Activated naive CD4-positive, alpha-beta T cell treated with anti-CD3 and anti-CD28 coated beads for 36 hours (primary cell): ENCODE results near the gene ENDOV. TPM values are rescaled to one million over a fixed set of nuclear protein-coding genes. Genes with fewer than 3 reads are reported as not detected.

ENCODE experiments used
- CTCF ChIA-PET: fragments of 350-600 bp; sonication (Branson Sonifier 250); formaldehyde crosslinking; loops from one replicate; lab custom pipeline; 2021; ENCODE audit warnings: antibody characterized with exemption; lab: Charles Lee
- DNase-seq: peaks from one replicate; pipeline ENCODE4 v3.0.0-alpha.2; 2020
- H3K27ac Mint-ChIP-seq: one replicate; pipeline ENCODE4 v1.8.0; 2021; ENCODE audit warnings: mild to moderate bottlenecking, mixed read lengths
- H3K27me3 Mint-ChIP-seq: one replicate; pipeline ENCODE4 v1.8.0; 2021; ENCODE audit warnings: low read depth, mixed read lengths
- H3K36me3 Mint-ChIP-seq: one replicate; pipeline ENCODE4 v1.8.0; 2021; ENCODE audit warnings: low read depth, mixed read lengths
- H3K4me1 Mint-ChIP-seq: one replicate; pipeline ENCODE4 v1.8.0; 2021; ENCODE audit warnings: low read depth, mixed read lengths
- H3K4me3 Mint-ChIP-seq: one replicate; pipeline ENCODE4 v1.8.0; 2021; ENCODE audit warnings: mild to moderate bottlenecking, moderate library complexity, mixed read lengths
- H3K9me3 Mint-ChIP-seq: one replicate; pipeline ENCODE4 v1.8.0; 2021; ENCODE audit warnings: mixed read lengths
- intact Hi-C: fragments of 100-400 bp; cut with micrococcal nuclease; formaldehyde crosslinking; loops from one replicate; pipeline ENCODE4 v1.15.1; 2023
- total RNA-seq, 2 experiments: library from RNA; stranded (reverse); gene quantifications; one replicate each; pipeline ENCODE4 v1.2.3, GENCODE V29; 2021

The ENDOV gene
- total RNA-seq, 2 experiments from 2014 or later, result 9.0 to 11.7 TPM

DNA sequence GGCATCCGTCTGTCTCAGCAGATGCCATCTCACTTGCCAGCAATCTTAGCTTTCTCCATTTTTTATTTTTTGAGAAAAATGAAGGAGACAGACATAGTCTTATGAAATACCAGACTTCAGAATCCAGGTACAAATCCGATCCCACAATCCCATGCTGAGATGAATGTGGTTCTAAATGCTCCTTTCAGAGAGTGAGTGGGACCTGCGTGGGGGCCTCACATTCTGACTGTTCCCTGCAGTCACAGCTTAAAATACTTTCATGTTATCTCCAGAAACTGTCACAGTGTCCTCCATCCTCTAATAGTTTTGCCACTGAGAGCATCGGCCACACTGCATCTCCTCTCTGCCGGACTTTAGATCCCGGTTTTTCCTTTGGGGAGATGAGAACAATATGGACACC, 34.9 kb upstream of the ENDOV start:
- Mint-ChIP-seq H3K4me3 (no peak overlapping the region), H3K27me3 (no peaks in the 10 kb centered on the region), H3K4me1 (no peaks in the 10 kb centered on the region), H3K36me3 (peaks cover 59% of the 10 kb centered on the region), H3K27ac (no peak overlapping the region), H3K9me3 (no peaks in the 10 kb centered on the region)
- CTCF ChIA-PET, result no interaction called here
- no peak for DNase-seq
- intact Hi-C loops, result no loop called here

DNA sequence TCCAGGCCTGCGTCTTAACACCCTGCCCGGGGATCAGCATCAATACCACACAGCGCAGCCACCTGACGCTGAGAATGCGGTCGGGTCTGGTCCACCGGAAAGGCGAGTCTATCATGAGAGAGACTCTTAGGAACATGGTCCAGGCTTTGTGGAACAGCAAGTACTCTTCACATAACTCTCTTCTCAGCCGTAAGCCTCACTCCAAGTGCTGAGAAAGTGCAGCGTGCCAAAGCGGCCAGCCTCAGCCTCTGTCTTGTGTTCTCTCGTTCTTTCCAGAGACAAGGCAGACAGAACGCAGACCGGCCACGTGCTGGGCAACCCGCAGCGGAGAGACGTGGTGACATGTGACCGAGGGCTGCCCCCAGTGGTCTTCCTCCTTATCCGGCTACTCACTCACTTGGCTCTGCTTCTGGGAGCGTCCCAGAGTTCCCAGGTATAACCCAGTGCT, 34.4 kb upstream of the ENDOV start:
- CTCF ChIA-PET, result no interaction called here
- Mint-ChIP-seq H3K4me3 (no peak overlapping the region), H3K9me3 (no peaks in the 10 kb centered on the region), H3K27me3 (no peaks in the 10 kb centered on the region), H3K27ac (no peak overlapping the region), H3K36me3 (peaks cover 63% of the 10 kb centered on the region), H3K4me1 (no peaks in the 10 kb centered on the region)
- no peak for DNase-seq
- intact Hi-C loops, result no loop called here

DNA sequence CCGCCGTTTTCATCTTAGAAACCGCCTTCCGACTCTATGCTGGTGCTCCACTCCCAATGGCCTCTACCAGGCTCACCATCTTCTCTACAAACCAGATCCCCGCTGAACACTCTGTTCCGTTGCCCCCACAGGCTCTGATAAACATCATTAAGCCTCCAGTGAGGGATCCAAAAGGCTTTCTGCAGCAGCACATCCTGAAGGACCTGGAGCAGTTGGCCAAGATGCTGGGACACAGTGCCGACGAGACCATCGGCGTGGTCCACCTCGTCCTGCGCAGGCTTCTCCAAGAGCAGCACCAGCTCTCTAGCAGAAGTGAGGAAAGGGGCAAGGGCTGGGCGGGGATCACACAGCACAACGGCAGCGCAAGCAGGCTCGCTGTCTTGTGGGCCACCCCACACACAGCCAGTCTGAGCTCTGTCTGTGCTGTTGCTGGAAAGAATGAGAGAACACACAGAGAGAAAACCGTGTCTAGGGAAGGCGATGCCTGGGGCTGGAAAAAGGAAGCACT, 33.5 kb upstream of the ENDOV start:
- no peak overlapping the region for H3K4me3 Mint-ChIP-seq
- H3K4me1 Mint-ChIP-seq, result no peaks in the 10 kb centered on the region
- DNase-seq, result no peak
- H3K27me3 Mint-ChIP-seq, result no peaks in the 10 kb centered on the region
- intact Hi-C loops, result no loop called here
- CTCF ChIA-PET, result no interaction called here
- no peak overlapping the region for H3K27ac Mint-ChIP-seq
- H3K9me3 Mint-ChIP-seq, result no peaks in the 10 kb centered on the region
- H3K36me3 Mint-ChIP-seq, result peaks cover 60% of the 10 kb centered on the region

DNA sequence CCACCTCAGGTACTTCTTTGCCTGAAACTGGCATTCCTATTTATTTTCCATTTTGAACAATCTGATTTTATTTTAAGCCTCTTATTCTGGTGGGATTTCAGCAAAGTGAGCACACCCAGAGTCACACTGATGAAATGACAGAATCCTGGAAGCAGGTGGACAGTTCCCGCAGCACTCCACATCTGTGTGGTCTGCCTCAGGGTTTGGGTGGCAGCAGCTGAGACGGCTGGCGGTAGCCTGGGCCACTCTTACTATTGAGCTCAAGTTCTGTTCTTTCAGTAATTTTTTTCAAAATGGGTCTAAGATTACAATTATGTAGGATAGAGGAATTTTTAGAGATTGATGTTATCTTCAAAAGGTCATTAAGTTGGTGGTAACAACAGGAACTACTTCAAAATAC, 32.5 kb upstream of the ENDOV start:
- no peak for DNase-seq
- Mint-ChIP-seq H3K36me3 (peaks cover 60% of the 10 kb centered on the region), H3K27me3 (no peaks in the 10 kb centered on the region), H3K27ac (no peak overlapping the region), H3K4me1 (no peaks in the 10 kb centered on the region), H3K9me3 (no peaks in the 10 kb centered on the region), H3K4me3 (no peak overlapping the region)
- CTCF ChIA-PET, result no interaction called here
- intact Hi-C loops, result no loop called here

DNA sequence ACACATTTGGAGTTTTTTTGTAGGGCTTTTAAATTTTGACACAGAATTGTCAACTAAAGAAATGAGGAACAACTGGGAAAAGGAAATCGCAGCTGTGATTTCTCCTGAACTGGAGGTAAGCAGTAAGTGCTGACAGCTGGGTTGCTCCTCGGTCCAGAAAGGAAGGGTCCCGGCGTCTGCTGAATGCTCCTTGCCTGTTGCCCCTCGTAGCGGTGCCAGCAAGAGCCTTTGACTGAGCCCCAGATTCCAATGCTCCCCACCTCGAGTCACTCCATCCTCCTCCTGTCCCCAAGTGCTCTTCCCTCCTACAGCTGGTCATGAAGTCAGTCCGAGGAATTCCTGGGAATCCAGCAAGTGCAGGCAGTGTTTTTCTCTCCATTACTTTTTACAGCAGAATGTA, 32.0 kb upstream of the ENDOV start:
- Mint-ChIP-seq H3K27ac (no peak overlapping the region), H3K9me3 (no peaks in the 10 kb centered on the region), H3K36me3 (peaks cover 60% of the 10 kb centered on the region), H3K4me3 (no peak overlapping the region), H3K27me3 (no peaks in the 10 kb centered on the region), H3K4me1 (no peaks in the 10 kb centered on the region)
- DNase-seq, result no peak
- intact Hi-C loops, result no loop called here
- CTCF ChIA-PET, result no interaction called here

DNA sequence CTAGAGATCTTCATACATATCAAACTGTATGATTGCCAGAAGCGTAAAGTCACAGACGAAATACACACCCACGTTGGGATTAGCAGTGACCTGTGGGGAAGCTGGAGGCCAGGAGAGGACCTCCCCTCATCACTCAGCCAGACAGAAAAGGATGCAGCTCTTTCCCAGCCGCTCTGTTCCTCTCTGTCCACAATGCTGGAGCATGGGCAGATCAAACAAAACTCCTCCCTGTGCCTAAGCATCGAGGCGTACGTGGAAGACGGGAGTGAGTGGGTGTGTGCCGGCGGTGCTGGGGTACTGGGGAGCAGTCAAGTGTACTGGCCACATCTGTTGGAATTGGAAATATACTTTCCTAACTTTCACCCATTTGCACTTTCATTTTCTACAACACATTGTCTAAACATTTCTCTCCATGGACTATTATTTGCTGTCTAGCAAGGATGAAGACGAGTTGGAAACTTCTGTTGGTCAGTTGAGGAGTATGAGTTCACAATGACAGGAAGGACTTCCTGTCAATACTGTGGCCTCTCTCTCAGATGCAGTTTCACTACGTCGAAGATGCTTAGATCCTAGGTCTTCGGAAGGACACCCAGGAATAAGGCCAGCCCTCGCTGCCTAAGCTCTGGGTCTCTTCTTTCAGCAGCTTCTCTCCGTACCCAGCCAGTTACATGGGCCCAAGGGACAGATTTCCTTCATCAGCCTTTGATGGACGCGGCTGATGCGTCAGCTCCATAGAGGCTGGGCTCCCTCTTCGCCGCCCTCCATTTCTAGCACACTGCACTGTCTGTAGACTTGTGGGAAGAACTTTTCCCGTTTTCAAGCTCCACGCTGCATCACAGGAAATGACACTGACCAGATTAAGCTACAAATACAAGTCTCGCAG, 30.6 kb upstream of the ENDOV start:
- Mint-ChIP-seq H3K27ac (peak overlapping the region; percentile 61), H3K36me3 (peaks cover 64% of the 10 kb centered on the region), H3K4me1 (no peaks in the 10 kb centered on the region), H3K4me3 (no peak overlapping the region), H3K27me3 (no peaks in the 10 kb centered on the region), H3K9me3 (no peaks in the 10 kb centered on the region)
- intact Hi-C loops, result no loop called here
- CTCF ChIA-PET, result interaction anchor here (1.2 kb wide), 1 partner anchor 189 kb away, joined by 3 read pairs; no protein-coding TSS in a partner anchor
- DNase-seq, result no peak

DNA sequence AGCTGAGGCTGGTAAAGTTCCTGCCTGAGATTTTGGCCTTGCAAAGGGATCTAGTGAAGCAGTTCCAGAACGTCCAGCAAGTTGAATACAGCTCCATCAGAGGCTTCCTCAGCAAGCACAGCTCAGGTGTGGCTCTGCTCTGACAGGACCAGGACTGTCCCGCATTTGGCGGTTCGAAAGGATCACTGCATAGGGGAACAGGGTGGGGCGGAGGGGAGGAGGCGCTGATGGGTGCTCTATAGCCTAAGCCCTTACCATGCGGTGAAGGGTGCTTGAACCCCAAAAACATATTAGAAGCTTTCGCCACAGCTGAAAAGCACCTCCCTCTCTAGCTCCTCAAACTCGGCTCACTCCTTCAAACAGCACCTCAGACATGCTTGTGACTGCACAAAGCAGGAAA, 29.9 kb upstream of the ENDOV start:
- Mint-ChIP-seq H3K4me3 (no peak overlapping the region), H3K9me3 (no peaks in the 10 kb centered on the region), H3K36me3 (peaks cover 65% of the 10 kb centered on the region), H3K4me1 (no peaks in the 10 kb centered on the region), H3K27me3 (no peaks in the 10 kb centered on the region), H3K27ac (no peak overlapping the region)
- CTCF ChIA-PET, result interaction anchor here (1.2 kb wide), 1 partner anchor 190 kb away, joined by 3 read pairs; no protein-coding TSS in a partner anchor
- intact Hi-C loops, result no loop called here
- DNase-seq, result no peak

DNA sequence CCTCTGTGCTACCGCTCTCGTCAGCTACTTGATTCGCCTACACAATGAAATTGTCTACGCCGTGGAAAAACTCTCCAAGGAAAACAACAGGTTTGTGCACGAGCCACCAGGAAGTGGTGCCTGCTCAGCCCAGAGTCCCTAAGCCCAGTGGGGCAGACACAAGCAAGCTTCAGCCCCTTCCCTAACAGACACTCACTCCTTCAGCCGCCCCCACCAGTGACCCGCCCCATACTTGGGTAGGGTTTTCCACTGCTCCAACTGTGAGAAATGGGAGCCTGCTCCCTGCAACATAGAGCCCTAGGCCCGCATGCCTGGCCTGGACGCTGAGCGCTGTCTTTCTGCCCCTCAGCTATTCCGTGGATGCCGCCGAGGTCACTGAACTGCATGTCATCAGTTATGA, 28.6 kb upstream of the ENDOV start:
- no peaks in the 10 kb centered on the region for H3K27me3 Mint-ChIP-seq
- no peak for DNase-seq
- H3K27ac Mint-ChIP-seq, result no peak overlapping the region
- CTCF ChIA-PET, result no interaction called here
- H3K36me3 Mint-ChIP-seq, result peaks cover 61% of the 10 kb centered on the region
- H3K4me1 Mint-ChIP-seq, result no peaks in the 10 kb centered on the region
- intact Hi-C loops, result no loop called here
- no peak overlapping the region for H3K4me3 Mint-ChIP-seq
- no peaks in the 10 kb centered on the region for H3K9me3 Mint-ChIP-seq

DNA sequence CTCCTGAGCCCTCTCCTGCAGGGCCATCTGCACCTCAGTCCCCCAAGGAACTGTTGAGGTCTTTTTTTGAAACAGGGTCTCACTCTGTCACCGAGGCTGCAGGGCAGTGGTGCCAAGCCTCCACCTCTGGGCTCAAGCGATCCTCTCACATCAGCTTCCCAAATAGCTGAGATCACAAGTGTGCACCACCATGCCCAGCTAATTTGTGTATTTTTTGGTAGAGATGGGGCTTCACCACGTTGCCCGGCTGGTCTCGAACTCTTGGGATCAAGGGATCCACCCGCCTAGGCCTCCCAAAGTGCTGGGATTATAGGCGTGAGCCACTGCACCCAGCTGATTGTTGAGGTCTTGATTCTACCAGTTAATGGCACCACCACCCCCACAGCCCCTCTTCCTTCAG, 27.9 kb upstream of the ENDOV start:
- Mint-ChIP-seq H3K27me3 (no peaks in the 10 kb centered on the region), H3K4me3 (no peak overlapping the region), H3K9me3 (no peaks in the 10 kb centered on the region), H3K36me3 (peaks cover 60% of the 10 kb centered on the region), H3K4me1 (no peaks in the 10 kb centered on the region), H3K27ac (no peak overlapping the region)
- CTCF ChIA-PET, result interaction anchor here (0.6 kb wide), 1 partner anchor 272 kb away, joined by 3 read pairs; no protein-coding TSS in a partner anchor
- intact Hi-C loops, result no loop called here
- no peak for DNase-seq

DNA sequence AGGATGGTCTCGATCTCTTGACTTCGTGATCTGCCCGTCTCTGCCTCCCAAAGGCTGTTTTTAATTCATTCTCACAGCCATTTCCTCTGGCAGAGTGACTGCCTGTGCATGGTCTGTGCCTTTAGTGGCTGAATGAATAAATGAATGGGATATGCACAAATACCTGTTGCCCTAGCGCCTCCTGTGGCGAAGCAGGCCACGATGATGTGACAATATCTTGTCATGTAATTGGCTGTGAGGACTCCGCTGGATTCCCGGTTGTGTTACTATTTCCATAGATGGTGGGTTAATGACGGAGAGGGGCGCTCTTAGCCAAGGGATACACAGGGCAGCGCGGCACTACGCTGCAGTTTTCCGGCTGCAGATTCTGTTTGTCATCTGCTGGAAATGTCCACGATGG, 26.8 kb upstream of the ENDOV start:
- Mint-ChIP-seq H3K4me3 (no peak overlapping the region), H3K27me3 (no peaks in the 10 kb centered on the region), H3K27ac (no peak overlapping the region), H3K9me3 (no peaks in the 10 kb centered on the region), H3K4me1 (no peaks in the 10 kb centered on the region), H3K36me3 (peaks cover 60% of the 10 kb centered on the region)
- CTCF ChIA-PET, result no interaction called here
- intact Hi-C loops, result no loop called here
- DNase-seq, result no peak

DNA sequence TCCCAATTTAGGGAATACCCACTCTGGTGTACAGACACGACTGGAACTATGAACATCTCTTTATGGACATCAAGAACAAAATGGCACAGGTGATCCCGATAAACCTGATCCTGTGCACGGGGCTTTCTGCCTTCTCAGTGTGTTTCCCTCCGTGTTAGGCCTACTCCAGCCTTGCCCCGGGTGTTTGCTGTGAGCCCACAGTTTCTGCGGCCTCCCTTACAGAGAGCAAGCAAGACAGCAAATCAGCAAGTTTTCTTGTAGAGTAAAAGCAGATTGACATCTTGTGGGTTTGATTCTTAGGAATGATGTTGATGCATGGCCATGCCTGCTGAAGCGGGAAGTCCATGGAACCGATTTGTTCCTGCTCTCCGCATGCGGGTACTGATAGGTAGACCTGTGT, 26.4 kb upstream of the ENDOV start:
- no peak for DNase-seq
- no peaks in the 10 kb centered on the region for H3K27me3 Mint-ChIP-seq
- H3K4me1 Mint-ChIP-seq, result no peaks in the 10 kb centered on the region
- H3K36me3 Mint-ChIP-seq, result peaks cover 56% of the 10 kb centered on the region
- CTCF ChIA-PET, result no interaction called here
- H3K27ac Mint-ChIP-seq, result no peak overlapping the region
- H3K9me3 Mint-ChIP-seq, result no peaks in the 10 kb centered on the region
- intact Hi-C loops, result no loop called here
- no peak overlapping the region for H3K4me3 Mint-ChIP-seq

DNA sequence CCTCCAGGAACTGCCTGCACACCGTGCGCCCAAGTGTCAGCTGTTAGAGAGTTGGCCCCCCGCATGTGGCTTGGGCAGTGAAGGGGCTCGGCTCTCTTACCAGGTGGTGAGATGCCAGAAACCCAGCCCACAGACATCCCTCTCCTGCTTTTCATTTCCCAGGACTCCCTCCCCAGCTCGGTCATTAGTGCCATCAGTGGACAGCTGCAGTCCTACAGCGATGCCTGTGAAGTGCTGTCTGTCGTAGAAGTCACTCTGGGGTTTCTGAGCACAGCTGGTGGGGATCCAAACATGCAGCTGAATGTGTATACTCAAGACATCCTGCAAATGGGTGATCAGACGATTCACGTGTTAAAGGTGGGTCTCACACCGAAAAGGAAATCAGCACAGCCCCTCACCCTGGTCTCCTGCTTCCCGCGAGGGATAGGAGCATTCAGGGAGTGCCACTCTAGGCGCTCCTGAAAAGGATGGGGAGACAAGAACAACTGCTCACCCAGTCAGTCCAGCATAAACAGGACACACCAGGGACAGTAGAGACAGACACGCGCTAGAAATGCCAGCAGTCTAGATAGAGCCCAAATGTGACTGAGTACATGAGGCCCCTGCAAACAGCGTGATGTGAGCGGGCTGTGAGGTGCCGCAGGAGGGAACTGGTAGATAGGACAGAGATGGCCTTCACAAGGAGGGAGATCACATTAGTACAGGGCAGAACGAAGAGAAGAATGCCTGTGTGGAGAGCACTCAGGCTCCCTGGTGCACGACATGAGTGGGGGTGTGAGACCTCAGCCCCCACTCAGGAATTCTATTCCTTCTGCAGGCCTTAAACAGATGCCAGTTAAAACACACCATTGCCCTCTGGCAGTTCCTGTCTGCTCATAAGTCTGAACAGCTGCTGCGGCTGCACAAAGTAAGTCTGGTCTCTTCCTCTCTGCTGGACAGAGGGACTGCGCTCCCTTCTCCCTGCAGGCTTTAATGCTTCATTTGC, 25.7 kb upstream of the ENDOV start:
- Mint-ChIP-seq H3K4me3 (no peak overlapping the region), H3K27me3 (no peaks in the 10 kb centered on the region), H3K9me3 (no peaks in the 10 kb centered on the region), H3K27ac (no peak overlapping the region), H3K4me1 (no peaks in the 10 kb centered on the region), H3K36me3 (peaks cover 53% of the 10 kb centered on the region)
- no peak for DNase-seq
- CTCF ChIA-PET, result no interaction called here
- intact Hi-C loops, result no loop called here
